Mammary epithelial cell (primary cell): ENCODE results near the gene EFNA2.

ENCODE experiments used
- CTCF ChIP-seq, 2 donors: IDR thresholded peaks in 1 of 2; conservative IDR thresholded peaks in 1 of 2; 2 replicates each; pipeline ENCODE4 v1.5.1; 2011 to 2012; ENCODE audit warnings: inconsistent platforms in 2 of 2, low read length in 2 of 2, mild to moderate bottlenecking in 2 of 2, control low read depth in 1 of 2, low read depth in 1 of 2; ENCODE audit not compliant: insufficient read depth in 1 of 2; ENCODE audit errors: extremely low read depth in 1 of 2
- EZH2 ChIP-seq: IDR thresholded peaks from 2 replicates; pipeline ENCODE4 v1.6.1; 2012; ENCODE audit warnings: low read length, inconsistent platforms, borderline replicate concordance

DNA sequence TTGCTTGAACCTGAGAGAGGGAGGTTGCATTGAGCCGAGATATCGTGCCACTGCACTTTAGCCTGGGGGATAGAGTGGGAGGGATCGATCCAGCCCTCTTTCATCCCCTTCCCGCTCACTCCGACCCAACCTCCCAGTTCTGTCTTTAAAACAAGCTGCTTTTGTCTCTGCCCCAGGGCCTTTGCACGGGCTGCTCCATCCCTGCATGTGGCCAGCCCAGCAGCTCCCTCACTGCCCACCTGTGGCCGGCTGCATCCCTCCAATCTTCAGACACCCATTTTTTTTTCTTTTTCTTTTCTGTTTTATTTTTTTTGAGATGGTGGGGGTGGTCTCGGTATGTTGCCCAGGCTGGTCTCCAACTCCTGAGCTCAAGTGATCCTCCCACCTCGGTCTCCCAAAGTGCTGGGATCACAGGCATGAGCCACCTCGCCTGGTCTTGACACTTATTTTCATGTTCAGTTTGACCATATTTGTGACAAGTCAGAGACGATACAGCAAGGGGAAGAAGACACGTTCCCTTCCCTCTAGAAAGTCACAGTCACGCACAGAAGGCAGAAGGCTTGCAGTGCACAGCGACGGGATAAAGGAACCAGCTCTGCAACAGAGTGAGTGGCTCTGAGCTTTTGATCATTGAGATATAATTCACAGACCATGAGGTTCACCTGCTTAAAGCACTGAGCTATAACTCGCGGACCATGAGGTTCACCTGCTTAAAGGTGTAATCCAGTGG is 31.8 kb downstream of the EFNA2 start:
- TF ChIP-seq CTCF (conservative IDR thresholded peaks at IDR 0.05 in 1 of 2, IDR thresholded peaks at IDR 0.05 in 1 of 2; ENCODE audit: extremely low read depth in 1 of 2, insufficient read depth in 1 of 2, low read depth in 1 of 2, low read length in 2 of 2) (no peak), EZH2 (no peak)
